ENCODE data around the gene TANGO6.

The TANGO6 gene

DNA sequence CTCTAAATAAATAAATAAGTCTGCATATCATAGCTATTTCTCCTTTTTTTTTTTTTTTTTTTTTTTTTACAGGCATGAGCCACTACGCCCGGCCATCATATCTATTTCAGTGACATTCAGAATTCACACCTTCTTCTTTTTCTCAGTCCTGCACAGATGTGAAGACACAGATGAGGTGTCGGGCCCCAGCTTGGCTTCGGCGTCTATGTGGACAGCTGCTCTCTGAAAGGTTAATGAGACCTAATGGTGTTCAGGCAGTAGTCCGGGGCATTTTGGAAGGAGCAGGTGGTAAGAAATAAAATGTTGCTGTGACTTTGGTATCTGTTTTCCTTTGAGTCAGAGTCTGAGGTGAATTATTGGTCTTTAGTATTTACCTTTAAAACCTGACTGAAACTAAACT, 23.6 kb downstream of the TANGO6 start:
- DNase-seq (ENCODE audit: low spot score) = no peak

DNA sequence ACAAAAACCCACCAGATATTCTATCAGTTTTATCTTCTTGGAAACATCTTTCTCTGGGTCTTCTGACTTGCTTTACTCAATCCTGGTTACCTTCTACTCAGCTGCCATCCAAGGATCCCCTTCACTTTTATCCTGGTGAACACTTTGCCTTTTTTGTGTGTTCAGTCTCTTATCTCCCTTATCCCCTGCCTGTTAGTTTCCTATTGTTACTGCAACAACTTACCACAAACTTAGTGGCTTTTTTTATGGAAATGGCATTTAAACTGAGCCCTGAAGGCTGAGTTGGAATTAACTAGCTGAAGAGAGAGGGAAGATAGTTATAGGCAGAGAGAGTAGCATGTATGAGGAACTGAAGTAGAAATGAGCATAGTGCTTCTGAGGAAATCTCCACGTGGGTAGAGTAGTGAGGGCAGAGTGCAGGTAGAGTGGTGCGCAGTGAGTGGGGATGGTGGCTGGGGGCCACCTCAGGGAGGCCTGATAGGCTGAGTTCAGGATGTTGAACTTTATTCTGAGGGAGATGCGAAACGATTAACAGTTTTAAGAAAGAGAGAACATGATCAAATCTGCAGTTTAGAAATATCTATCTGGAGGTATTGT, 26.3 kb downstream of the TANGO6 start:
- no peak for DNase-seq (ENCODE audit: low spot score)

DNA sequence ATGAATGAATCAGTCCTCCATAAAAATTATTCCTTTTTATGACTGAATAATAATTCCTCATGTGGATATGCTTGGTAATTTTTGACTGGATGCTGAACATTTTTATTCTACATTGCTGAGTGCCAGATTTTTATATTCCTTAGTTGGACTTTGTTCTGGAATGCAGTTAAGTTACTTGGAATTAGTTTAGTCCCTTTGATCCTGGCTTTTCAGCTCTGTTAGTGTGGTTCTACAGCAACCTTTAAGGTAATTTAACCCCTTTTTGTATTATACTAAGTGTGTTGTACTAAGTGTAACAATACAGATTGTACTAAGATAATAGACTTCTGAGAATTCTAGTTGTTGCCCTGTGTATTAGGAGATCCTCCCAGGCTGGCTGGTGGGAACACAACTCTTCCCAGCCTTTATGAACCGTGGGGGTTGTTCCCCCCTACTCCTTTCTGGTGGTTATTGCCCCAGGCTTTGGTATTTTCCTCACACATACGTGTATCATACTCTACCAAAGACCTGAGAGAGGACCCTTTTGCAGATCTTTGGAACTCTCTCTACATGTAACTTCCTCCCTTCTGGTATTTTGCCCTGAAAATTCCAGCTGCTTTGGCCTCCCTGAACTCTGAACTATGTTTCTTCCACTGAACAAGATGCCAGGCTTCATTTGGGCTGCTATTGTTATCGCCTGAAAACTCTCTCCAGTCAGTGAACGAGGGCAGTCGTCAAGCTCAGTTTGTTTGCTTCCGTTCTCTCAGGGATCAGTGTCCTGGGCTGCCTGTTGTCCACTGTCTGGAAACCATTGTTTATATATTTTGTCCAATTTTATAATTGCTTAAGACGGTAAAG, 30.5 kb downstream of the TANGO6 start:
- DNase-seq (ENCODE audit: low spot score) = no peak

DNA sequence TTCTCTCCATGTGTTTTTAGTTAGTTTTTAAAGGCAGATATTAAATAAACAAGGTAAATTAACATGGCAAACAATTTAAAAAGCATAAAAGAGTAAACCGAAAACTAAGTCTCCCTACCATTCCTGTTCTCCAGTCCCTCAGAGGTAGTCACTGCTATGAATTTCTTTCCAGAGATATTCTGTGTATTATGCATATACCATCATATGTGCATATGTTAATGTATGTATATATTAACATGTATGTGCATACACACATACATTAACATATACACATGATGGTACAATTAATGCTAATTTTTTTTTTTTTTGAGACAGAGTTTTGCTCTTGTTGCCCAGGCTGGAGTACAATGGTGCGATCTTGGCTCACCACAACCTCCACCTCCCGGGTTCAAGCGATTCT, 32.5 kb downstream of the TANGO6 start:
- DNase-seq (ENCODE audit: low spot score) = no peak

DNA sequence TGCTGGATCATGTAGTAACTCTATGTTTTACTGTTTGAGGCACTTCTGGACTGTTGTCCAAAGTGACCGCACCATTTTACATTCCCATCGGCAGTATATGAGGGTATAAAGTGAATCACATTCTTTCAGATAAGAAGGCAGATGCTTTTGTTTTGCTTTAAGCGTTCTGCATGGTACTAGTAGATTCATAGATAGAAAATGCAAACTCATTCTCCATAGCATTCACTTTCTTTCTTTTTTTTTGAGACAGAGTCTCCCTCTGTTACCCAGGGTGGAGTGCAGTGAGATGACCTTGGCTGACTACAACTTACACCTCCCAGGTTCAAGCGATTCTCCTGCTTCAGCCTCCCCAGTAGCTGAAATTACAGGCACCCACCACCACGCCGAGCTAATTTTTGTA, 40.4 kb downstream of the TANGO6 start:
- no peak for DNase-seq (ENCODE audit: low spot score)

DNA sequence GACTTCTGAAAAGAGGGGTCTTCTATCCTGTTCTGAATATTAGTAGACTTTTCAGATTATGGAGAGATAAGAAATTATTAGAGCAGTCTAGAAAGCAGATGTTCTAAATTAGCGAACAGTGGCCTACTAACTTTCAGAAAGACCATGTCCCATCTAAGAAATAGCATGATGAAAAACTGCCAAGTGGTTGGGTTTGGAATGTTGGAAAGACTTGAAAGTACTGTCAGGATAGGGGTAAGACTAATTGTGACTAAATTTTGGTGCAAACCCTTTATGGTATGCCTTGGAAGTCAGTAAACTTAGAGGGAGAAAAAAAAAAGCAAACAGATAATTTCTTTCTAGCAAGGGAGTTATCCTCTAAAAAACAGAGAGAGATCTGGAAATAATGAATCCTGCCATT, 41.1 kb downstream of the TANGO6 start:
- no peak for DNase-seq (ENCODE audit: low spot score)

DNA sequence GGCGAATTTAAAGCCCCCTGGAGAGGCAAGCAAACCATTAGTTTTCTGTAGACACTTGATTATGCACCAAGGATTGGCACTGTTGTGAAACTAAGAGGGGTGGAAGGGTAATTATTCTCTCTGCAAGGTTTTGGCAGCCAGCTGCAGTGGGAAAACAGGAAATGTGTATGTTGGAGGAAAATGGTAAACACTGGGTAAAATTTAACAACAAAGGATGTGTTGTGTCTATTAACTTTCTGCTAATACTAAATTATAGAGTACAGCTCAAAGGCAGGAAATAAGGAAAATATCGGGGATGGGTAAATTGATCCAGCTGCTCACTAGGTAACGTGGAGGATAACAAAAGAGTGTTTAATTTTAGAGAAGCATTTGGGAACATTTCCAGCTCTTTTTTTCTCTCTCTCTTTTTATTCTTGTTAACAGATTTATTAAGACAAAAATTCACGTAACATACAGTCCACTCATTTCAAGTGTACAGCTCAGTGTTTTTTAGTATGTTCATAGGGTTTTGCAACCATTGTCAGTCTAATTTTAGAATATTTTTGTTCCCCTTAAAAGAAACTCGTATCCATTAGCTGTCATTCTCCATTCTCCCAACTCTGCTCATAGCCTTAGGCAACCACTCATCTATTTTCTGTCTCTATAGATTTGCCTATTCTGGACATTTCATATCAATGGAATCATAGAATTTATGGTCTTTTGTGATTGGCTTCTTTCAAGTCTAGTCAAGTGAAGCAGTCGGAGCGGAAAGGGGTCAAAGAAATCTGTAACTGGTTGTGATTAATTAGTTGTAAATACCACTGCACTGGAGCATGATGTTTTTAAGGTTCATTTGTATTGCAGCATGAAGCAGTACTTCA, 41.8 kb downstream of the TANGO6 start:
- no peak for DNase-seq (ENCODE audit: low spot score)

DNA sequence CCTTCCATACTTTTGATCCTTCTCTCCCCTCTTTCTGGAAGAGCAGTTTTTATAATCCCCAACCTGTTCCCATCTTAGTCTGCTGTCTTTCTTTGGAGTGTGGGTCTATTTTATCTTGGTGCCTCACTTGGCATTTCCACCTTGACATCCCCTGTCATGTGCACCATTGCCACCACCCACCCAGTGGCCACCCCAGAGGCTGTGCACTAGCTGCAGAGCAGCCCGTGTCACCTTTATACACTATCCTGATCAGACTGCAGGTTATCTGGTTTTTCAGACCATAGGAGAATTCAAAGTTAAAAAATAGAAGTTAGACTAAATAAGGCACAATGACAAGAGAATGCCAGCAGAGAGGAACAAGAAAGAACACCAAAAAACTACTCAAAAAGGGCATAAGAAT, 43.8 kb downstream of the TANGO6 start:
- no peak for DNase-seq (ENCODE audit: low spot score)

DNA sequence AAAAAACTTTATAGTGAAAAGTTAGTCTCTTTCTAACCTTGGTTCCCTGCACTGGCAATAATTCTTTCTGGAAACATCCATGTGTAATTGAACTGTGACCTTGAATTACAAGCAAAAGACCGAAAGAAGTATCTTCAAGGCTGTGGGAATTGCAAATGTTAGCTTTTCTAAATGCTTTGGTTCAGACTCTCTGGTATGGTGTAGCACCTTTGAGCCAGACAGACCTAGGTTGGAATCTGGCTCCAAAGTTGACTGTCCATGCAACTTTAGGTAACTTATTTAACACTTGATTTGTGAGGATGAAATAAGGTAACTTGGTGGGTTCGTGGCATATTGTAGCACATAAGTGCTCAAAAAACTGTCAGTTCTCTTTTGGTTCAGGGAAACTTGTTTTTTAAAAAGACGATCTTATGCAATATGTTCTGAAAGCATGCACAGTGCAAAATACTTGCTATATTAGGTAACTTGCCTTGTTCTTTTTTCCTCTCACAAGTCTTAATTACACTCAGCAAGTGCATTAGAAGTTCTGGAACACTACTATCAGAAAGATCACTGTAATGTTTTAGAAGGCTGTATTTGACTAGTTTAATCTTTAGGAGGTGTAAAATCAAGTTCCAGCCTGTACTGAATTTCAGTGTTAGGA, 46.3 kb downstream of the TANGO6 start:
- no peak for DNase-seq (ENCODE audit: low spot score)

DNA sequence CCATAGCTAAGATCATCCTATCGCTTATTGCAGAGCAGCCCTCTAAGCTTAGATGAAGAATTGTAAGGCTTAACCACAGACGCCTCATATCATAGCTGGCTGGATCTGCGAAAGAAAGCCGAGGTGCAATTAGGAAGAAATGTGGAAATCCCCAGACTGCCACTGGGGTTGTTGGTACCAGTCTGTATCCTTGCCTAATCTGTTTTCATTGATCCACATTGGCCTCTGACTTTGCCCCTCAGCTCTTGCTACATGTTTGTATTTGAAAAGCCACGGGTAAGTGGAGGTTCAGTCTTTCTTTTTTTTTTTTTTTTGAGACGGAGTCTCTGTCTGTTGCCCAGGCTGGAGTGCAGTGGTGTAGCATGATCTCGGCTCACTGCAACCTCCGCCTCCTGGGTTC, 48.9 kb downstream of the TANGO6 start:
- DNase-seq (ENCODE audit: low spot score) = no peak

DNA sequence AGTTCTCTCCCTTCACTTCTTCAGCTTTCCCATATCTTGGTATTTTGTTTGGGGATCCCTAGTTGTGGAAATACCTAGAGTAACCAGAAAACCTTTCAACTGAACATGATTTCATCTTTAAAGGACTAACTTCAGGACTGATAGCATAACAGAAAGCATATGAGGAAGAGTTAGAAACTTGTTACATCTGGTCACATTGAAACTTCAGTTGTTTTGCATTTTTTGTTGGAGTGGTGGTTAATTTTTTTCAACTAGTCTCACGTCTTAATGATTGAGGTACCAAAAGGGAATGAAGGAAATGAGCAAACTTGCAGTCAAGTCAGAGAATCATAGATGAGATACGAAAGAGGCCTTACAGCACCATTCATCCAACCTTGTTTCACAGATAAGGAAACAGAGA, 49.6 kb downstream of the TANGO6 start:
- DNase-seq (ENCODE audit: low spot score) = no peak

DNA sequence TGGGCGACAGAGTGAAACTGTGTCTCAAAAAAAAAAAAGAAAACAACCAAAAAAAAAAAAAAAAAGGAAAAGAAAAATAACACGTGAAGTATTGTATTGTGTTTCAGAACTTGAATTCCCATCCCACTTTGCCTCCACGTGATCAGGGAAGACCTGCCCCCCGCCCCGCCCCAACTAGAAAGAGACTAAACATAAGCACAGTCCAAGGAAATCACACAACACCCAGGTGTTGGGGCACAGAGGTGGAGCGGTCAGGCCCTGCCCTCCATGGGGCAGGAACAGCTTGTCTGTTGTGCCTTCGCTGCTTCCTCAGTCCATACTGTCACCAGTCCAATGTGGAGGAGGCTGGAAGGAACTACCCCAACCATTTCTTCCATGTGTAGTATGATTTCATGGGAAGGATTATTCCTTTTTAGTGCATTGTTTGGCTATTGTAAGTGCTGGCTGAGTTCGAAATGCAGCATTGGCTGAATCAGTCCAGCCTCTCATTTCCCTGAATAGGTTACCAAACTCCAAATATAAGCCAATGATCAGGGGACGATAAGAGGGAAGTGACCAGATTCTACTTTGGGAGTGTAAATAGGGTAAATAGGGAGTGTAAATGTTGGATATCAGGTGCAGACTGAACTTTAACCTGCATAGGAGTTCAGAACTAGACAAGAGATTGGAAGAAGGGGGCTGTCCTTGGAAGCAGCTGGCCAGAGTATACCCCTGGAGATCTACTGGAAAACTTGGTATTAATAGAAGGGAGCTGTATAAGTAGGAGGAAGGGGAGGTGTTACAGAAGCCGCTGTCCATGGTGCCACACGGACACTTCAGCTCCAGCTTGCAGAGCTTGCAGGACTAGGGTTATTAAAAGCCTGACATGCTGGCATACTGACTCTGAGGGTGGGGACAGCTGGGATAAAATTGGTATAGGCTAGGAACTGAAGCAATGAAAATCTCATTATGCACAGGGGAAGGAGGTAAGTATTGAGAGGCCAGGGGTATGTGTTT, 50.7 kb downstream of the TANGO6 start:
- DNase-seq (ENCODE audit: low spot score) = no peak

DNA sequence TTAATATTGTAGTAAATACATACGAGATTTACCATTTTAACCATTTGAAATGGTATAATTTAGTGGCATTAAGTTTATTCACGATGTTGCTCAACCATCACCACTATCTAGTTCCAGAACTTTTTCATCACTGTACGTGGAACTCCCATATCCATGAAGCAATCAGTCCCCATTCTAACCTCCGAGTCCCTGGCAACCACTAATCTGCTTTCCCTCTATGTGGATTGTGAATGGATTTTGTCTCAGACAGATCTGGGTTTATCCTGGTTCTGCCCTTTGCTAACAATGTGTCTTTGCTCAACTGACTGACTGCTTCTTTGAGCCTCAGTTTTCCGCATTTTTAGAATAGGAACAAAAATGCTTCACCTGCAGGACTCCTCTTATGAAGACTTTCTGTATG, 51.4 kb downstream of the TANGO6 start:
- DNase-seq (ENCODE audit: low spot score) = no peak

DNA sequence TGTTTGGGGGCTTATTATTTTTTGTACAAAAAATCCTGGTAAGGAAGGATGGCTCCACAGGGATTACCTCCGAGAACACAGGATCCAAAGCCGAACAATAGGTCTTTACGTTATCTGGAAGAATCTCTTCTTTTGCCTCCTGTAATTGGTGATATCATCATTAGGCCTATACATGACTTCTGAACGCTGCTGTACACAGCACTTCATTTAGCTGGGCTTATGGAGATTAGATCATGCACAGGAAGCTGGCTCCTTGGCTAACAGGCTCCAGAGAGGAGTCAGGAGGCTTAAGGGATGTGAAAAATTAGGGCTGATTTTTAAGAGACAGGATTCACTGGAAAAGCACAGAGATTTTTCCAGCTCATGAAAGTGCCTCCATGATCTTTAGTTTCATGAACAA, 54.7 kb downstream of the TANGO6 start:
- no peak for DNase-seq (ENCODE audit: low spot score)

DNA sequence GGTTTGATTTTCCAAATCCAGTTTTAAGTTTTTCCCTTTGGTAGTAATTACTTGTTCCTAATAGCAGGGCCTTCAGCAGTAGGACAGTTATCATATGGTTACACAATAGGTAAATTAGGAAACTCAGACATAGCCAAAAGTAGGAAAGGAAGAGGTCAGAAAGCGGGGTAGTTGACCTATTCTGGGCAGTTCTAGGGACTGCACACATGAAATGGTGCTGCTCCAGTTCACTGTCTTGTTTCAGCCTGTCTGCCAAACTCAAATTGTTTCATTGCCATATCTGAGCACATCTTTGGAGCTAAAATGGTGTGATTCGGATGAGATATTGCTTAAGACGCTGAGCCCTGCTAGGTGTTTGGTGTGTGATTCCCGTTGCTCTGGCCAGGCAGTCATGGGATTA, 56.7 kb downstream of the TANGO6 start:
- no peak for DNase-seq (ENCODE audit: low spot score)

DNA sequence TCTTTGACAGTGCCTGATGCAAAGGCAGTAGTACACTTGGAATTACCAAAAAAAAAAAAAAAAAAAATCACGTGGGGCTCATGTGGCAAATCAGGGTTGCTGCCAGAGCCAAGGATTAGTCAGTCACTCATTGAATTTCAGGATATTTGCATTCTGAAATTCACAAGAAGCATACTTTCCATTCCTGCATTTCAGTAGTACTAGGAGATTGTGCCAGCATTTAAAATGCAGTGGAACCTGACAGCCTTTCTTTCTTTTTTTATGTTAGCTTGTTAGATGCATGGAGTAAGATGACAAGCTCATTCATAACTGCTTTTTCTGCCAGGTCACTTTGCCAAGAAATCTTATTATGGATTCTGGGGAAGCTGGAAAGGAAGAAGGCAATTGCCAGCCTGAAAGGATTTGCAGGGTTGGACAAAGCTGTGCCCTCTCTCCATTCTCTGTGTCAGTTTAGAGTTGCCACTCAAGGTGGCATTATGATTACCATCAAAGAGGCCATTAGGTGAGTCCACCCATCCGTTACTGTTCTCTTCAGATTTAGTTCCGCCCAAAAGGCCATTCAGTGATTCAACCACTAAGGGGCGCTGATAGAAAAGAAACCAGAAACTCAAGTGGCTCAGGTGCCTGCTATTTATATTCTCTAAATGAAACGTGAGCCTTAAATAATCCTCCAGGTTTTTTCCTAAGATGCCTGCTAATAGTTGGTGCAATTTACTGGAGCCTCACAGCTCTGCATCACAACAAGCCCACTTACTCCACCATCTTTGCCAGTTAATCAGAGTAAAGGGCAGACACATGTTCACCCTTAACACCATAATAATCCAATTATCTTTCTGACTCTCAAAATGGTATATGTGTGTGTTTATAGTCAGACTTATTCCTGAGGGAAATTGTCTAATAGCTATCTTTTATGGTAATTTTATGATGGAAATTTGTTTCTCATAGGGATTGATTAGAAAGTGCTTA, 59.0 kb downstream of the TANGO6 start:
- peak; percentile 77 for DNase-seq (ENCODE audit: low spot score)

DNA sequence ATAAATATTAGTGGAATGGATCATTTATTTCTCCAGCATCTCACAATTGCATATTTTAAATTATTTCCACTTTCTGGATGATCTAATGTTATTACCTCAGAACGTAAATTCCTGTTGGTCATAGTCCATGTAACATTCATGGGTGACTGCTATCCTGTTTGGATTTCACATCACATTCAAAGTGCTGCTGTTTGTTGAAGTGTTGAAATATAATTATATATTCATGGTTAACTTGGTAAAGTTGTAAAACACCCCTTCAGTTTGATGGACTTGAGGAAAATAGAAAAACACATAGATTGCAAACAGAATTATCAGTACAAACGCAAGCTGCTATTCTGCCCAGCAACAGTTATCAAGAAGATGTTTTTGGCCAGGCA, 59.6 kb downstream of the TANGO6 start:
- DNase-seq (ENCODE audit: low spot score) = no peak

DNA sequence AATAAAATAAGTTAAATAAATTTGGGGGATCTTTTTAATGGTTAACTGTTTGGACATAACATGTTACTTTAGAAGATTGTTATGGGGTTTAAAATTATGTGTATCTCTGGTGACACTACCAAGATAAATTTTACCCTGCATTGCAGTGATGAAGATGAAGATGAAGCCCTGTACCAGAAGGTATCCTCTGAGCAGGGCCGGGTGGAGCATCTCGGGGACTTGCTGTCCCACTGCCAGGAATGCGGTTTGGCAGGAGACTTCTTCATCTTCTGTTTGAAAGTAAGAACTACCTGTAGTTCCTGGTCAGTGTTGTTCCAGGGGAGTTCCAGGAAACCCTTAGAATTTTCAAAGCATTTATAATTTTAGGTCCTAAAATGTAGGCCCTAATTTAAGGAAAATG, 64.0 kb downstream of the TANGO6 start:
- no peak for DNase-seq (ENCODE audit: low spot score)

DNA sequence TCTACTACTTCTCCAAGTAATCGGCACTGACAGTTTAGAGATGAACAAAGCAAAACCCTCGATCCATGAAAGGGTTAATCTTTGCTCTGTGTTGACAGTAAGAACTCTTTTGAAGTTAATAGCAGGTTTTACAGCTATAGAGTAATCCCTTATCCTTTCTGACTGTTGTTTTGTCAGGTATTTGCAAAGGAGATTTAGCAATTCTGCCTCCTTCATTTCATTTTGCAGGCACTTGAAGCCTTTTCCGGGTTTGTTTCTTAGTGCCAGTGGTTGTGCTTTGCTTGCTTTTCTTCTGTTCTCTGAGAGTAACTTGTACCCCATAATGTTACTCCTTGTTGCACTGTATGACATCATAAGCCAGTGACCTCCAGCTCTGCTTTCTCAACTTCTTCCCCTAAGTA, 64.5 kb downstream of the TANGO6 start:
- DNase-seq (ENCODE audit: low spot score) = no peak

DNA sequence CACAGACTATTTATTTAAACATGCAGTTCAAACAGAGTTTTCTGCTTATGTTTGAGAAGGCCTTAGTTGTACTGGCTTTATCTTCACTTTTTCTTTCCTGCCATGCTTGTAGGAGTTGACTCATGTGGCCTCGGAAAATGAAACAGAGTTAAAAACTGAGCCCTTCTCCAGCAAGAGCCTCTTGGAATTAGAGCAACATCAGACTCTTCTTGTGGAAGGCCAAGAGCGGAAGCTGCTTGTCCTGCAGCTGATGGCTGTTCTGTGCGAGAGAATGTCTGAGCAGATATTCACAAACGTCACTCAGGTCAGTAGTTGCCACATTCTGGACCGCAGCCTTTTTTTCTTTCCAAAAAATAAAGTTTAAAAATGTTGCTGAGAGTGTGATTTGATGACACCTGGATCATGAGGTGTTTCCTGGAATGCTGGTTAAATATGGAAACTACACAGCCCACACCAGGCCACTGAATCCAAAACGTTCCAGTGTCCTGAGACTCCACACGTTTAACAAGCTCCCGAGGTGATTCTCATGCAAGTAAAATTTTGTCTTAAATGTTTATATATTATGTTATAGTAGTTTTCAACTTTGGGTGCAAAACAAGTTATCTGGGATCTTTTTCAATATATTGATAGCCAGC, 65.9 kb downstream of the TANGO6 start:
- no peak for DNase-seq (ENCODE audit: low spot score)
